Liver (tissue), 3 donors: Measurements from ENCODE around the gene UGT3A1.

ENCODE experiments used
- CTCF ChIP-seq: fragments of 150-350 bp; IDR thresholded peaks from 2 replicates; pipeline ENCODE4 v1.5.1; 2017; ENCODE audit warnings: improper control_type of control experiment, low read depth, low read length; ENCODE audit not compliant: missing input control
- EGR1 ChIP-seq, 2 donors: IDR thresholded peaks; 2 replicates each; pipeline ENCODE4 v1.6.1; 2016 to 2018; ENCODE audit warnings: antibody characterized with exemption in 2 of 2, low read depth in 2 of 2
- GABPA ChIP-seq, 2 donors: IDR thresholded peaks in 1 of 2; conservative IDR thresholded peaks in 1 of 2; 2 replicates each; pipeline ENCODE4 v1.6.1; 2016; ENCODE audit warnings: antibody characterized with exemption in 2 of 2, mild to moderate bottlenecking in 1 of 2, moderate library complexity in 1 of 2
- HNF4G ChIP-seq: IDR thresholded peaks from 2 replicates; pipeline ENCODE4 v1.6.1; 2016; ENCODE audit warnings: antibody characterized with exemption
- JUND ChIP-seq, 2 donors: IDR thresholded peaks; 2 replicates each; pipeline ENCODE4 v1.6.1; 2016; ENCODE audit warnings: antibody characterized with exemption in 2 of 2
- NR2F2 ChIP-seq: IDR thresholded peaks from 2 replicates; pipeline ENCODE4 v1.6.1; 2016; ENCODE audit warnings: antibody characterized with exemption
- RAD21 ChIP-seq, 2 donors: IDR thresholded peaks; 2 replicates each; pipeline ENCODE4 v1.6.1; 2016; ENCODE audit warnings: antibody characterized with exemption in 2 of 2, mild to moderate bottlenecking in 2 of 2
- REST ChIP-seq: IDR thresholded peaks from 2 replicates; pipeline ENCODE4 v1.6.1; 2016; ENCODE audit warnings: antibody characterized with exemption, mild to moderate bottlenecking
- RXRA ChIP-seq, 2 donors: IDR thresholded peaks; 2 replicates each; pipeline ENCODE4 v1.6.1; 2017 to 2018; ENCODE audit warnings: antibody characterized with exemption in 2 of 2, mild to moderate bottlenecking in 1 of 2
- TAF1 ChIP-seq: conservative IDR thresholded peaks from 2 replicates; pipeline ENCODE4 v1.6.1; 2016; ENCODE audit warnings: antibody characterized with exemption, mild to moderate bottlenecking
- YY1 ChIP-seq: IDR thresholded peaks from 2 replicates; pipeline ENCODE4 v1.6.1; 2016; ENCODE audit warnings: antibody characterized with exemption, mild to moderate bottlenecking
- ZBTB33 ChIP-seq: IDR thresholded peaks from 2 replicates; pipeline ENCODE4 v1.6.1; 2016; ENCODE audit warnings: antibody characterized with exemption
- TF ChIP-seq, protein P1 (sequence below): IDR thresholded peaks from 2 replicates; pipeline ENCODE4 v1.6.1; 2016; ENCODE audit warnings: antibody characterized with exemption
- TF ChIP-seq, protein P2 (sequence below): IDR thresholded peaks from 2 replicates; pipeline ENCODE4 v1.6.1; 2016; ENCODE audit warnings: antibody characterized with exemption
- donor health status: healthy.
- donor health status: healthy.

DNA sequence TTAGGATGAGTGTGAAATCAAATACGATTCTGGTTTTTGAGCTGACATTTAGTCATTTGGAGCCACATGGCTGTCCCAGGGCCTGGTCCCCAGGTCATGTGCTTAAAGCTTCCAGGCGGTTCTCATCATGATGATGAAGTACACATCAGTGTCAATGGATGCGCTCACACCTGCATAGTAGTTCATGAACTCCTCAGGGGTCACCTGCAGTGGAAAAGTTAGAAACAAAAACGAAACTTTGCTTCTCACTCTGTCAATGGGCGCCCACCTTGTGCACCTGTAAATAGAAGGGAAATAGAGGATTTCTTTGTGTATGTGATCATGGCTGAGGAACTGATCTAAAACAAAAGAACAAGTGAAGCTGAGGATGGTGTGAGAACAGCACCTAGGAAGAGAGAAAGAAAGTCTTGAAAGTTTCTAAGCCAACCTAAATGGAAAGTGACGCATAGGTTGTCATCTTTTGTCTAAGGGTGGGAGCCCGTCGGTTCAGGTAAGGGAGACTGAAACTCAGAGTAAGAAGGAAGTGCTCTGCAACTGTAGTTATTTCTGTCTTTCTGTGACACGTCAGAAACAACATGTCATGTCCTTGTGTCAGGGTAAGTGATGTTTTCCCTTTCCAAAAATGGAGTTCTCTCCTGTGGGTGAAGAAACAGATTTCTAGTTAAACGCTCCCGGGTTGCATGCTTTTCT is 86.6 kb downstream of the UGT3A1 start:
- TF ChIP-seq HNF4G, result no peak
- TF ChIP-seq GABPA (IDR thresholded peaks at IDR 0.05 in 1 of 2, conservative IDR thresholded peaks at IDR 0.05 in 1 of 2), result no peak
- no peak for TF ChIP-seq CTCF
- TF ChIP-seq RXRA (IDR thresholded peaks at IDR 0.05), result no peak
- no peak for TF ChIP-seq JUND (IDR thresholded peaks at IDR 0.05)
- no peak for TF ChIP-seq RAD21 (IDR thresholded peaks at IDR 0.05)
- no peak for TF ChIP-seq NR2F2
- no peak for TF ChIP-seq REST
- TF ChIP-seq EGR1 (IDR thresholded peaks at IDR 0.05; ENCODE audit: low read depth in 2 of 2), result no peak
- TF ChIP-seq, protein P1, sequence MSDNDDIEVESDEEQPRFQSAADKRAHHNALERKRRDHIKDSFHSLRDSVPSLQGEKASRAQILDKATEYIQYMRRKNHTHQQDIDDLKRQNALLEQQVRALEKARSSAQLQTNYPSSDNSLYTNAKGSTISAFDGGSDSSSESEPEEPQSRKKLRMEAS, result no peak
- no peak for TF ChIP-seq TAF1
- TF ChIP-seq, protein P2, sequence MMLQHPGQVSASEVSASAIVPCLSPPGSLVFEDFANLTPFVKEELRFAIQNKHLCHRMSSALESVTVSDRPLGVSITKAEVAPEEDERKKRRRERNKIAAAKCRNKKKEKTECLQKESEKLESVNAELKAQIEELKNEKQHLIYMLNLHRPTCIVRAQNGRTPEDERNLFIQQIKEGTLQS, result no peak
- TF ChIP-seq YY1, result no peak
- no peak for TF ChIP-seq ZBTB33
